A673 (cell line): ENCODE measurements around the gene ADGRG7.

Experiments used
- EZH2 ChIP-seq: fragments of 200-600 bp; sonication (generic); IDR thresholded peaks from 2 replicates; pipeline ENCODE4 v1.6.1; 2017; ENCODE audit warnings: borderline replicate concordance, low read depth, mild to moderate bottlenecking, mixed read lengths, antibody characterized with exemption, low read length; ENCODE audit not compliant: poor library complexity, severe bottlenecking
- TF ChIP-seq, protein P1 (sequence below): fragments of 300-800, 200-600 bp; sonication (generic); conservative IDR thresholded peaks from 2 replicates; pipeline ENCODE4 v1.5.1; 2017; ENCODE audit warnings: low read depth, mild to moderate bottlenecking, antibody characterized with exemption, low read length, moderate library complexity, mixed read lengths

- TF ChIP-seq, protein P1, sequence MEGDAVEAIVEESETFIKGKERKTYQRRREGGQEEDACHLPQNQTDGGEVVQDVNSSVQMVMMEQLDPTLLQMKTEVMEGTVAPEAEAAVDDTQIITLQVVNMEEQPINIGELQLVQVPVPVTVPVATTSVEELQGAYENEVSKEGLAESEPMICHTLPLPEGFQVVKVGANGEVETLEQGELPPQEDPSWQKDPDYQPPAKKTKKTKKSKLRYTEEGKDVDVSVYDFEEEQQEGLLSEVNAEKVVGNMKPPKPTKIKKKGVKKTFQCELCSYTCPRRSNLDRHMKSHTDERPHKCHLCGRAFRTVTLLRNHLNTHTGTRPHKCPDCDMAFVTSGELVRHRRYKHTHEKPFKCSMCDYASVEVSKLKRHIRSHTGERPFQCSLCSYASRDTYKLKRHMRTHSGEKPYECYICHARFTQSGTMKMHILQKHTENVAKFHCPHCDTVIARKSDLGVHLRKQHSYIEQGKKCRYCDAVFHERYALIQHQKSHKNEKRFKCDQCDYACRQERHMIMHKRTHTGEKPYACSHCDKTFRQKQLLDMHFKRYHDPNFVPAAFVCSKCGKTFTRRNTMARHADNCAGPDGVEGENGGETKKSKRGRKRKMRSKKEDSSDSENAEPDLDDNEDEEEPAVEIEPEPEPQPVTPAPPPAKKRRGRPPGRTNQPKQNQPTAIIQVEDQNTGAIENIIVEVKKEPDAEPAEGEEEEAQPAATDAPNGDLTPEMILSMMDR = no peak
- no peak for TF ChIP-seq EZH2
Measured at GRCh38 chr3:100591411-100591810, 18.0 kb upstream of the ADGRG7 start.
